Lower leg skin (tissue), 4 donors: ENCODE results near the gene WNT2B. TPM values are rescaled to one million over a fixed set of nuclear protein-coding genes. Genes with fewer than 3 reads are reported as not detected.

Experiments used
- DNase-seq, 2 donors: peaks; one replicate each; pipeline ENCODE4 v3.0.0-alpha.2; 2019; ENCODE audit warnings: low spot score in 2 of 2
- H3K4me3 ChIP-seq: fragments of 200-600 bp; sonication (generic); 2 replicates; pipeline ENCODE4 v1.5.1; 2017; ENCODE audit warnings: mild to moderate bottlenecking, low read depth; ENCODE audit not compliant: poor library complexity, severe bottlenecking
- CTCF ChIP-seq, 3 donors: fragments of 450-650 bp; IDR thresholded peaks; one replicate each; pipeline ENCODE4 v1.5.1; 2016; ENCODE audit warnings: antibody characterized with exemption in 3 of 3, mild to moderate bottlenecking in 3 of 3, moderate library complexity in 2 of 3
- POLR2A ChIP-seq, 2 donors: fragments of 450-650 bp; IDR thresholded peaks; one replicate each; pipeline ENCODE4 v1.6.1; 2016 to 2017; ENCODE audit warnings: antibody characterized with exemption in 2 of 2, mild to moderate bottlenecking in 1 of 2, moderate library complexity in 1 of 2
- WGBS, 2 donors: methylation state at CpG; one replicate each; pipeline ENCODE4 v1.1.5; 2018; 5-methylcytosine and 5-hydroxymethylcytosine counted together
- intact Hi-C: fragments of 100-400 bp; cut with DNase I; formaldehyde crosslinking; loops from one replicate; pipeline ENCODE4 v1.15.0; 2023; ENCODE audit warnings: low total_unique reads
- total RNA-seq, 4 donors: library from RNA; depleted of rRNA; stranded (reverse); fragments of >200 nt; gene quantifications; one replicate each; pipeline ENCODE4 v1.1.0, GENCODE V29; 2016

WNT2B gene
- total RNA-seq, 4 donors from 2014 or later: 20.2 to 37.7 (median 23.4) TPM

- DNase-seq: no peak
- intact Hi-C loops: no loop called here
- TF ChIP-seq POLR2A (IDR thresholded peaks at IDR 0.05): no peak
- no peak for TF ChIP-seq CTCF (IDR thresholded peaks at IDR 0.05)
- H3K4me3 ChIP-seq: no peak overlapping the region
- WGBS, 2 donors: 57 to 70% methylated on average over 4 of the region's 4 CpGs
These were observed 23.3 kb downstream of the WNT2B start for GRCh38 chr1:112532064-112532463.

GRCh38 chr1:112533029-112533428 is 24.3 kb downstream of the WNT2B start:
- no peak for TF ChIP-seq CTCF (IDR thresholded peaks at IDR 0.05)
- TF ChIP-seq POLR2A (IDR thresholded peaks at IDR 0.05): no peak
- H3K4me3 ChIP-seq: no peak overlapping the region
- intact Hi-C loops: no loop called here
- WGBS, 2 donors: 88 to 90% methylated on average over 6 of the region's 6 CpGs
- DNase-seq: no peak

GRCh38 chr1:112536561-112536960 is 27.8 kb downstream of the WNT2B start:
- TF ChIP-seq CTCF (IDR thresholded peaks at IDR 0.05) (no peak), POLR2A (IDR thresholded peaks at IDR 0.05) (no peak)
- intact Hi-C loops: no loop called here
- WGBS, 2 donors: 74 to 82% methylated on average over 2 of the region's 2 CpGs
- H3K4me3 ChIP-seq: no peak overlapping the region
- no peak for DNase-seq

GRCh38 chr1:112537456-112537855 is 28.7 kb downstream of the WNT2B start:
- TF ChIP-seq POLR2A (IDR thresholded peaks at IDR 0.05) (no peak), CTCF (IDR thresholded peaks at IDR 0.05) (no peak)
- intact Hi-C loops: no loop called here
- DNase-seq: no peak
- H3K4me3 ChIP-seq: no peak overlapping the region

GRCh38 chr1:112538883-112539282 is 30.1 kb downstream of the WNT2B start:
- no peak overlapping the region for H3K4me3 ChIP-seq
- no peak for DNase-seq
- WGBS, 2 donors: 90% methylated on average over 3 of the region's 3 CpGs
- intact Hi-C loops: no loop called here
- TF ChIP-seq CTCF (IDR thresholded peaks at IDR 0.05): no peak
- TF ChIP-seq POLR2A (IDR thresholded peaks at IDR 0.05): no peak

GRCh38 chr1:112540226-112540794 is 31.5 kb downstream of the WNT2B start:
- no peak for DNase-seq
- intact Hi-C loops: no loop called here
- whole genome bisulfite sequencing, 2 donors: 58 to 62% methylated on average over 1 of the region's 1 CpG
- H3K4me3 ChIP-seq: no peak overlapping the region
- TF ChIP-seq POLR2A (IDR thresholded peaks at IDR 0.05) (no peak), CTCF (IDR thresholded peaks at IDR 0.05) (no peak)
